Astrocyte (in vitro differentiated cells and primary cell): ENCODE results near the gene EEF1AKMT3.

Experiments used
- CTCF ChIP-seq: IDR thresholded peaks from 2 replicates; pipeline ENCODE4 v1.5.1; 2011; ENCODE audit warnings: low read depth, mild to moderate bottlenecking, inconsistent platforms, low read length, moderate library complexity; ENCODE audit not compliant: insufficient read depth
- EZH2 ChIP-seq: IDR thresholded peaks from 2 replicates; pipeline ENCODE4 v1.6.1; 2012; ENCODE audit warnings: mild to moderate bottlenecking, low read length, inconsistent platforms; ENCODE audit not compliant: insufficient read depth

- TF ChIP-seq CTCF (no peak), EZH2 (no peak)
Measured at GRCh38 chr12:57793920-57794319, 21.5 kb downstream of the EEF1AKMT3 start.
